GM12878 (cell line): ENCODE results near the gene TSPEAR. TPM values are rescaled to one million over a fixed set of nuclear protein-coding genes. Genes with fewer than 3 reads are reported as not detected.

Source experiments
- ATAC-seq: fragments of 200-7000 bp; cut with Tn5 transposase; 3 replicates; pipeline ENCODE4 v1.9.1; 2020; ENCODE audit warnings: mild to moderate bottlenecking, moderate library complexity
- BruUV-seq: library from RNA; stranded (reverse); fragments of 400-500 nt; replicated peaks from 2 replicates; lab custom pipeline; 2021; lab: Mats Ljungman, UMichigan
- CTCF ChIA-PET: fragments of 300-600 bp; sonication (Branson Sonifier 250); formaldehyde crosslinking; extraction: SDS; loops from one replicate; lab custom pipeline; 2021; ENCODE audit warnings: inconsistent platforms; lab: Yijun Ruan, JAX
- POLR2A ChIA-PET: fragments of 350-600 bp; formaldehyde crosslinking; extraction: SDS; loops from one replicate; lab custom pipeline; 2021; ENCODE audit warnings: inconsistent platforms; lab: Charles Lee
- RAD21 ChIA-PET: fragments of 300-600 bp; sonication (Branson Sonifier 250); formaldehyde crosslinking; loops from one replicate; lab custom pipeline; 2023; ENCODE audit warnings: antibody characterized with exemption; ENCODE audit not compliant: unreplicated experiment; lab: Charles Lee
- SMC1A ChIA-PET: fragments of 300-600 bp; sonication (Branson Sonifier 250); formaldehyde crosslinking; loops from one replicate; lab custom pipeline; 2023; ENCODE audit not compliant: unreplicated experiment, uncharacterized antibody; lab: Charles Lee
- DNase-seq: peaks from one replicate; pipeline ENCODE4 v3.0.0-alpha.2; 2011; ENCODE audit warnings: low read depth, low spot score
- FAIRE-seq: peaks from 3 replicates; lab custom pipeline; 2011; peaks lifted over from hg19 to GRCh38; lab: Jason Lieb, UNC
- H2AFZ ChIP-seq: 2 replicates; pipeline ENCODE4 v1.6.0; 2011; ENCODE audit warnings: low read depth, low read length, control low read depth; ENCODE audit not compliant: control insufficient read depth
- H3K27ac ChIP-seq: 2 replicates; pipeline ENCODE4 v1.5.1; 2011; ENCODE audit warnings: control low read depth; ENCODE audit not compliant: control insufficient read depth, insufficient read depth
- H3K27me3 ChIP-seq, 2 experiments: replicated peaks in 1 of 2; 2 replicates each; pipeline versions ENCODE4 v1.6.0 to v1.6.1; 2011; ENCODE audit warnings: low read length in 1 of 2; ENCODE audit not compliant: control insufficient read depth in 2 of 2, insufficient read depth in 2 of 2
- H3K36me3 ChIP-seq, 2 experiments: 2 replicates each; pipeline ENCODE4 v1.5.1; 2011; ENCODE audit warnings: low read length in 1 of 2; ENCODE audit not compliant: control insufficient read depth in 2 of 2, insufficient read depth in 2 of 2
- H3K4me1 ChIP-seq: 2 replicates; pipeline ENCODE4 v1.6.1; 2011; ENCODE audit warnings: mild to moderate bottlenecking, low read length, moderate library complexity, mixed read lengths; ENCODE audit not compliant: control insufficient read depth, insufficient read depth
- H3K4me2 ChIP-seq: 2 replicates; pipeline ENCODE4 v1.6.0; 2011; ENCODE audit warnings: control low read depth; ENCODE audit not compliant: control insufficient read depth, insufficient read depth
- H3K4me3 ChIP-seq: fragments of 200-600 bp; sonication (generic); 2 replicates; pipeline ENCODE4 v1.5.1; 2016
- H3K79me2 ChIP-seq: 2 replicates; pipeline ENCODE4 v1.6.0; 2011; ENCODE audit warnings: low read length; ENCODE audit not compliant: control insufficient read depth, insufficient read depth
- H3K9ac ChIP-seq: 2 replicates; pipeline ENCODE4 v1.8.0; 2011; ENCODE audit warnings: low read length, control low read depth, mixed read lengths; ENCODE audit not compliant: control insufficient read depth, insufficient read depth
- H3K9me3 ChIP-seq: replicated peaks from 3 replicates; pipeline ENCODE4 v1.5.1; 2011; ENCODE audit warnings: mild to moderate bottlenecking, low read length; ENCODE audit not compliant: control insufficient read depth, insufficient read depth
- H4K20me1 ChIP-seq: 2 replicates; pipeline ENCODE4 v1.6.0; 2011; ENCODE audit not compliant: control insufficient read depth, insufficient read depth
- BCL3 ChIP-seq: IDR thresholded peaks from 2 replicates; pipeline ENCODE4 v1.6.1; 2011; ENCODE audit warnings: borderline replicate concordance, low read depth, mild to moderate bottlenecking, moderate library complexity, low read length; ENCODE audit not compliant: insufficient read depth, poor library complexity, severe bottlenecking
- CEBPZ ChIP-seq: fragments of 150-350 bp; IDR thresholded peaks from 2 replicates; pipeline ENCODE4 v1.6.1; 2016; ENCODE audit warnings: low read depth, low read length
- CREB1 ChIP-seq: IDR thresholded peaks from 2 replicates; pipeline ENCODE4 v1.6.1; 2012; ENCODE audit warnings: low read depth, mild to moderate bottlenecking, inconsistent platforms
- JUND ChIP-seq: IDR thresholded peaks from 2 replicates; pipeline ENCODE4 v1.6.1; 2012; ENCODE audit warnings: low read depth, mild to moderate bottlenecking, low read length, improper control_type of control experiment, moderate library complexity
- NFYB ChIP-seq: IDR thresholded peaks from 2 replicates; pipeline ENCODE4 v1.6.1; 2011; ENCODE audit warnings: low read depth, mild to moderate bottlenecking, low read length, improper control_type of control experiment, moderate library complexity; ENCODE audit not compliant: insufficient read depth
- POLR2AphosphoS2 ChIP-seq: IDR thresholded peaks from 2 replicates; pipeline ENCODE4 v1.6.1; 2011; ENCODE audit warnings: low read depth, mild to moderate bottlenecking, low read length, improper control_type of control experiment, moderate library complexity
- RFX5 ChIP-seq: IDR thresholded peaks from 2 replicates; pipeline ENCODE4 v1.6.1; 2011; ENCODE audit warnings: low read depth, low read length, improper control_type of control experiment
- RUNX3 ChIP-seq: IDR thresholded peaks from 2 replicates; pipeline ENCODE4 v1.6.1; 2012; ENCODE audit warnings: low read length, inconsistent platforms
- SKIL ChIP-seq: fragments of 450-650 bp; IDR thresholded peaks from 2 replicates; pipeline ENCODE4 v1.6.1; 2017; ENCODE audit warnings: mild to moderate bottlenecking, low read depth, inconsistent platforms; ENCODE audit not compliant: poor library complexity, severe bottlenecking
- SPI1 ChIP-seq: IDR thresholded peaks from 2 replicates; pipeline ENCODE4 v1.6.1; 2011; ENCODE audit warnings: low read depth, mild to moderate bottlenecking, low read length, moderate library complexity, borderline replicate concordance; ENCODE audit not compliant: insufficient read depth
- ZNF592 ChIP-seq: fragments of 450-650 bp; IDR thresholded peaks from 2 replicates; pipeline ENCODE4 v1.6.1; 2017; ENCODE audit warnings: mild to moderate bottlenecking, moderate library complexity
- WGBS: methylation state at CpG from one replicate; pipeline ENCODE4 v1.1.6; 2016; ENCODE audit warnings: low lambda C conversion rate; ENCODE audit not compliant: insufficient replicate concordance, insufficient coverage; ENCODE audit errors: missing lambda C conversion rate; 5-methylcytosine and 5-hydroxymethylcytosine counted together
- in situ Hi-C: fragments of 300-500 bp; cut with MboI; formaldehyde crosslinking; loops from 9 replicates; pipeline ENCODE4 v1.14.3; 2018; ENCODE audit warnings: mixed read lengths
- intact Hi-C: fragments of 100-400 bp; cut with micrococcal nuclease; formaldehyde crosslinking; loops from one replicate; pipeline ENCODE4 v1.14.2; 2022; ENCODE audit not compliant: unreplicated experiment
- polyA plus RNA-seq, 11 experiments: library from polyadenylated mRNA; depleted of rRNA in 4 of 11; unstranded in 6 of 11; stranded (reverse) in 5 of 11; fragments of >200 nt; fragmentation: Nextera tagmentation in 4 of 11; fragmentation: Illumina TruSeq in 1 of 11; extraction: Ambion mirVana in 4 of 11; extraction: Trizol in 1 of 11; gene quantifications; 1 replicate in 1 of 11; 2 replicates in 10 of 11; pipeline versions ENCODE4 v1.2.1 to v1.2.3, GENCODE V29; 2011 to 2016; ENCODE audit warnings: inconsistent platforms in 2 of 11, missing spikeins in 2 of 11, low read depth in 1 of 11
- total RNA-seq, 4 experiments: library from RNA; depleted of rRNA in 3 of 4; stranded (reverse); fragments of >200 nt in 3 of 4; fragmentation: Illumina TruSeq in 1 of 4; extraction: Trizol in 1 of 4; gene quantifications; 2 replicates each; pipeline versions ENCODE4 v1.2.1 to v1.2.3, GENCODE V29; 2013 to 2021

TSPEAR gene
- total and polyA plus RNA-seq, 10 of the 15 experiments (the other 5 are each of a cell fraction or from before 2014, with no cell fraction given): not detected

- Histone ChIP-seq H3K27ac (no peak overlapping the region), H2AFZ (no peak overlapping the region), H3K27me3 (peaks cover 0 to 1% of the 10 kb centered on the region in 2 experiments; a peak in 2 of 4 replicates), H3K9ac (no peak overlapping the region), H4K20me1 (no peaks in the 10 kb centered on the region), H3K79me2 (no peaks in the 10 kb centered on the region), H3K4me1 (no peaks in the 10 kb centered on the region; the same call in 1 of the 2 replicates), H3K4me2 (no peak overlapping the region), H3K9me3 (no peaks in the 10 kb centered on the region), H3K36me3 (no peaks in the 10 kb centered on the region), H3K4me3 (no peak overlapping the region)
- WGBS: 6% methylated on average over 6 of the region's 6 CpGs
- no peak for FAIRE-seq
- RAD21 ChIA-PET: no interaction called here
- in situ Hi-C loops: no loop called here
- POLR2A ChIA-PET: no interaction called here
- no peak for ATAC-seq
- CTCF ChIA-PET: no interaction called here
- no peak for DNase-seq
- BruUV-seq: no TSS peak
- intact Hi-C loops: no loop called here
- TF ChIP-seq BCL3 (no peak), NFYB (no peak), SKIL (no peak), RFX5 (no peak), ZNF592 (no peak), JUND (no peak), CREB1 (no peak), CEBPZ (no peak), RUNX3 (no peak), SPI1 (no peak), POLR2AphosphoS2 (no peak)
- SMC1A ChIA-PET: interaction anchor here (1.6 kb wide), 1 partner anchor 108 kb away, joined by 4 read pairs; no protein-coding TSS in a partner anchor
Measured at GRCh38 chr21:44684483-44684882, 26.9 kb downstream of the TSPEAR start.
